Medulla oblongata (tissue), 1 donor: ENCODE data around the gene SPRYD3.
A peak's percentile ranks its signal among the peaks of the same experiment; 100 is the strongest.
"Not testable (repeated sequence)": the region's sequence is repeated elsewhere in the genome, so short reads cannot be mapped to it uniquely, and the experiment has no call there.

Source experiments
- DNase-seq: peaks from one replicate; pipeline ENCODE4 v3.0.0-alpha.2; 2015; ENCODE audit errors: extremely low spot score

Gene SPRYD3

DNA sequence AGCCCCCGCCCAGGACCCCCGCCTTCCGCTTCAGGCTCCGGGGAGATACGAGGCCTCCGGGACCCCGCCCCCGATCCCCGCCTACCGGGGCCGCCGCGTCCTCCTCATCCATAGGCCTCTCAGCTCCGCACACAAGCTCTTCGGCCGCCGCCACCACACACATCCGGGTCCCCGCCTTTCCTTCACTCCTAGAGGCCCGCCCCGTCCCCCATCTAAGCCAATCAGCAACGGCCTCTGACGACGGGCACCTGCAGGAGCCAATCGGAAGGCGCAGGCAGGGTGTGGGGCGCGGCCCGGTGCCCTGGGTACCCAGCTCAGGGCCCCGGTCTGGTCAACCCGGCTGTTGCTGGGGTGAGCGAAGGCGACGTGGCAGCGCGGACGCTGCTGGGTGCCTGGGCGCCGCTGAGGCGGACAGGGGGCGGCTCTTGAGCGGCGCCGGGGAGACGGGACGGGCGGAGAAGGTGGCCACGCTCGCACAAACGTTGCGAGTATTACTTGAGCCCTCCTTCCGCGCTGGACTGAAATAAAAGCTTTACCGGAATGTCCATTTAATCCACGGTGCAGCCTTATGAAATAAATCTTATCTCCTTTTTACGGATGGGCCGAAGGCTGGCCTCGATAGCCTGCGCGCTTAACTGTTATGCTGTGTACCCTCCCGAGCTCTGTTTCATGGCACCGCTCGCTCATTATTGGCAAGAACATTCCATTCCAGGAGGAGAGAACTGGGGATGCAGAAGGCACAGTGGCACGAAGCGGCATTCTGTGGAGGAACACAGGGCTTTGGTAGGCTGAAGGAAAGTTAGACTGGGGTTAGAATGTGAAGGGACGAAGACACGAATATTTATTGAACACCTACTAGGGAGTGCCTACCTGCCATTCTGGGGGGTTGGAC, at the start of gene SPRYD3:
SPRYD3 (minus strand) TSS at position 165 of the 892 bp plus-strand sequence; CDS start at position 108, 57 bp downstream.
- peak; percentile 98 for DNase-seq

DNA sequence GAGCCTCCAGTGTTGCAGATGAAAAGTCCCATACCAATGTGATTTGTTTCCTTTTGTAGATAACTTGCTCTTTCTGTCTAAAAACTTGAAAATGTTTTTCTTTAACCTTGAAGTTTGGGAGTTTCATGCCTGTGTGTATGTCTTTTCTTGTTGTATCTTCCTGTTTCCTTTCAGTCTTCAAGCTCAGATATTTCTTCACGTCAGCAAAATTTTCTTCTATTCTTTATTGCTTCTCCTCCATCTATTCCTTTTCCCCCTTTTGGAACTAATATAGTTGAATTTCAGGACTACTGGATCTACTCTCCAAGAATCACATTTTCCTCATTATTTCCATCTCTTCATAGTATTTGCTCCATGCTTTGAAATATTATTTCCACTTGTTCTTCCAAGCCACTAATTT, 48.0 kb upstream of the SPRYD3 start:
- DNase-seq: no peak

- no peak for DNase-seq
Observed at GRCh38 chr12:53124352-53124723, 45.1 kb upstream of the SPRYD3 start.

GRCh38 chr12:53123578-53124351, 44.6 kb upstream of the SPRYD3 start:
- no peak for DNase-seq

DNA sequence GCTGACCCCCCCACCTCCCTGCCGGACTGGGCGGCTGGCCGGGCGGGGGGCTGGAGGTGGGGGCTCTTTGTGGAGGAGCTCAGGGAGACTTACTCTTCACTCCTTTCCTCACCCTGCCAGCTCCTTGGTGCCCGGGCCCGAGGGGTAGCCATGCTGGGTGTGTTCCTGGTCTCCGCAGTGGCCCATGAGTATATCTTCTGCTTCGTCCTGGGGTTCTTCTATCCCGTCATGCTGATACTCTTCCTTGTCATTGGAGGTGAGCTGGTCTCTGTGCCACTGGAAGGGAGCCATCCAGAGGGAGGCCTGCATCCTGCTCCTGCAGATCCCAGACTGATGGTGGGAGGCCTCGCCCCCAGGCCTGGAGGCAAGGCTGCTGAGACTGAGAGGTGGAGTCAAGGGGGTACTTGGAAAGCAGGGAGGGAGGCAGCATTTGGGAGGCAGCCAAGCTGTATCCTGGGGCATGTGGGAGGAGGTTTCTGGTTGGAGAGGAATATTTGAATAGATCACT, 43.8 kb upstream of the SPRYD3 start:
- no peak for DNase-seq

- no peak for DNase-seq
Observed at GRCh38 chr12:53120685-53121525, 41.7 kb upstream of the SPRYD3 start.

DNA sequence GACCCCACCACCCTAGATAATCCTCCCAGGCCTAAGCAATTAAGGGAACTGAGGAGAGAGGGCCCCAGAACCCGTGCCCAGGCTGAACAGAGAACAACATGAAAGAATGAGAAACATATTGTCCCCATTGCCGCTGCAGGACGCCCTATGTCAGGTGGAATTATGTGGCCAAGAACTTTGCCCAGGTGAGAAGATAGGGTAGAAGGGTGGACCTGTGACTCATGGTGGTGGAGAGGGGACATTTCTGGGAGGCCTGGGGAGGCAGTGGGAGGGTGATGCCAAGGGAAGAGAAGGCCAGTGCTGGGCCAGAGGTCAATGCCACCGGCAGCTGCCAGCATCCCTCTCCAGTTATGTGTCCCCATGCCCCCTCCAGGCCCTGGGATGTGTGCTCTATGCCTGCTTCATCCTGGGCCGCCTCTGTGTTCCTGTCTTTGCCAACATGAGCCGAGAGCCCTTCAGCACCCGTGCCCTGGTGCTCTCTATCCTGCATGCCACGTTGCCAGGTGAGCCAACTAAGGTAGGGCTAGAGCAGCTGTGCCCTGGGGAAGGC, 39.6 kb upstream of the SPRYD3 start:
- no peak for DNase-seq

DNA sequence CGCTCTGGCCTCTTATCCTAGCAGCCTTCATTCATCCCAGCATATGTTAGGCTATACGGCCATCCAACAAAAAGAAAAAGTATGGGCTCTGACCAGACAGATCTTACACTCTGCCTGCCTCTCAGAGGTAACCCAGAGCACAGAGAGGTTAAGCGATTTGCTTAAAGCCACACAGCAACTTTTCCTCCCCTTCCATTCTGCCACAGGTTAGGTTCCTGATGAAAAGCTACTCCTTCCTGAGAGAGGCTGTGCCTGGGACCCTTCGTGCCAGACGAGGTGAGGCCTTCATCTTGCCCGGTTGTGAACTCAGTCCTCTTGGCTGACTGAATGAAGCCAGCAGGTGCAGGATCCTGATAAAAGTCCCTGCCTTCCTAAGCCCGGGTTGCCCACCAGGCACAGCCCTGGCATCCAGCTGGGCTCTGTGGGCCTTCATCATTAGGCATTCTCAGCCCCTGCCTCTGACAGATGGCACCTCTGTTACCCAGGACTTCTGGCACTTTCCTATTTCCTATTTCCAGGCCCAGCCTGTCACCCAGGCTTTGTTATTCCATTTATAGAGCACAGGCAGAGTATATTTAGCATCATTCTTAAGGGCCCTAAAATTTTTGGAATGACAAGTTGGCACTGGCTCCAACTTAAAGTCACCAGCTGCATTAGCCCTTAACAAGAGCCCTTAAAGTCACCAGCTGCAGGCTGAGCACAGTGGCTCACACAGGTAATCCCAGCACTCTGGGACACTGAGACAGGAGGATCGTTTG, 36.9 kb upstream of the SPRYD3 start:
- no peak for DNase-seq

- no peak for DNase-seq
Observed at GRCh38 chr12:53115112-53115890, 36.1 kb upstream of the SPRYD3 start.

DNA sequence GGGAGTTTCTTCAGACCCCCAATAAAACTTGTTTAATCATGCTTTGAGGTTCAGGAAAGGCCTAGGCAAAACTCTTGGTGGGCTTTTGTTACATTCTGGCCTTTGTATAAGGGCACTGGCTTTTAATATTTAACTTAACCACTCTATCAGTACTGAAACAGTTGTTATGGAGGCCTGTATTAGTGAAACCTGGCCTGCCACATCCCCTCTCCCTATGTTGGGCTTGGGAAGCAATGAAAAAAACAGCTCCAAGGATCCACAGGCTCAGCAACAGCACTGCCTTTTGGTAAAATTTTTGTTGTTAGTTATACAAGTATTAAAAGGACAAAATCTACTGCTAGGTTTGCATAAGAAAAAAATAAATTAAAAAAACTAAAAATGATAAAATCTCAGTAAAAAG, 34.8 kb upstream of the SPRYD3 start:
- no peak for DNase-seq

DNA sequence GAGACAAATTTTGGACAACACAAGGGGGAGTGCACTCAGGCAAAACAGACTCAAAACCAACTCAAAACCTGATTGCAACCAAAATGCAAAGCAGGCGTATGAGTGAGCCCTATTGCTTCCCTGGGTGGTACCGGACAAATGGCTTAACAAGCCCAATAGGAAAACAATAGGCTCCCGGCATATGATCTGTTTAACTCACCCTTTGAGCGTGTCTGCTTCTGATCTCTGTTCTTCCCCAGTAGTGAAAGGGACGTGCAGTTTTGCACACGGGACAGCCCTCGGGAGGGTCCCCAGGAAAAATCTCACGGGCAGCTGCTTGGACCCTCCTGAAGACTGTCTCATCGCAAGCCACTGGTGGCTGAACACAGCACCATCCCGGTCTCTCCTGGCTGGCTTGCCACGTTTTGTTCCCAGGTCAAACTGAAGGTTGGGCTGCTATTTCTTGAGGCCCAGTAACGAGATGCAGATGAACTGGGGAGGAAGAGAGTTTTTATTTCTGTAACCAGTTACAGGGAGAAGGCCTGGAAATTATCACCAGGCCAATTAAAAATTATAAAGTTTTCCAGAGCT, 34.0 kb upstream of the SPRYD3 start:
- DNase-seq: no peak

- DNase-seq: not testable (repeated sequence)
Observed at GRCh38 chr12:53112431-53112830, 33.2 kb upstream of the SPRYD3 start.

DNA sequence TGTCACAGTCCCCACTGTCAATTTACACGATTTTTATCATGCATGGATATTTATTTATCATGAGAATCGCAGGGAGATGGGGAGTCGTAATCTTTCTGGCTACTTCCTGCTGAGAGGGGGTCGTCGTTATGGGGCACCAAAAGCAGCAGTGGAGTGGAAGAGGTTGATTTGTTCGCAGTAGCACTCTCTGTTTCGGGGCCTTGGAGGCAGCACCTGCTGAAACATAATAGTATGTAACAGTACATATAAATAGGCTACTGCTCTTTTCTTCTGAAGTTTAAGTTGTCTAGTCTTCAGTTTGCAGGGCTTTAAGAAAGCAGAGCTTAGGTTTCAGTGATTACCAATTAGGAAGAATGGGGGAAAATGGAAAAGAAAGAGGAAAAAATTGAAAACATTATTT, 27.9 kb upstream of the SPRYD3 start:
- DNase-seq: no peak

DNA sequence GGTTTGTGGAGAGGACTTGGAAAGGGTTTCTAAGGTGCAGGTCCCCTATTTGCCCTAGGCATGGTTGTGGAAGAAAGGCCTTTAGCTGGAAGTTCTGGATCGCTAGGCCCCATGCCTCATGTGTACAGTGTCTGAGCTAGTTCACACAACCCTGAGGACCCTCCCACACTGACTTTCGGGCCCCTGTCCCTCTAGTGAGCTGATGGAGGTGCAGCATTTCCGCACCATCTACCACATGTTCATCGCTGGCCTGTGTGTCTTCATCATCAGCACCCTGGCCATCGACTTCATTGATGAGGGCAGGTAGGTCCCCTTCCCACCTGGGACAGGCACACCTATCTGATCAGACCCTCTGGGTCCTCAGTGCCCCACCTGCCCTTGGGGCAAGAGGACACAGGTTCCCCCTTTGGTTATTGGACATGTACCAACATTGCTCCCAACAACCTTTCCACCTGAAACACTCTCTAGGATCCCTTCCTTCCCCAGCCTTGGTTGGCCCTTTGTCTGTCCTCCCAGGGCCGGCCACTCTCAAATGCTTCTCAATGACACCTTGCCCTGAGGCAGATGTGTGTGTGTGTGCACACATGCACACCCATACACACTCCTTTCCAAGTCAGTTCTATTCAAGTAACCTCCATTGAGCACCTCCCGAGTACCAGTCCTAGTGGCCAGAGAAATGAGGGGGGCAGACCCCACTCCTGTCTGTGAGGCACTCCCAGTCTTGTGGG, 26.7 kb upstream of the SPRYD3 start:
- no peak for DNase-seq

DNA sequence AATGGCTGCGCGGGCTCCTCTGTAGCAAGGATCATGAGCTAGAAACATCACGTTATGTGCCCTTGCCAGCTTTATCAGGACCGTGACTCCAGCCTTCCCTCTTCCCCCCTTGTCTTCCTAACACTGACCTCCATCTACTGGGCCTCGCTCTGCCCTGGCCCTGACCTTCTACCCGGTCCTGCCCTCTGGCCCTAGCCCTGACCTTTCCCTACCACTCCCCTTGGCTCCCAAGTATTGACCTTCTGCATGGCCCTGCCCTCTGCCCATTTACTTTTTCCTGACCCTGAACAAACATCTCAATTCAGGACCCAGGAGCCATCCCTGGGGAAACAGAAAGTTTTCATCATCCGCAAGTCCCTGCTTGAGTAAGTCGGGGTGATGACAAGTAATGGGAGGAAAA, 26.1 kb upstream of the SPRYD3 start:
- no peak for DNase-seq

DNA sequence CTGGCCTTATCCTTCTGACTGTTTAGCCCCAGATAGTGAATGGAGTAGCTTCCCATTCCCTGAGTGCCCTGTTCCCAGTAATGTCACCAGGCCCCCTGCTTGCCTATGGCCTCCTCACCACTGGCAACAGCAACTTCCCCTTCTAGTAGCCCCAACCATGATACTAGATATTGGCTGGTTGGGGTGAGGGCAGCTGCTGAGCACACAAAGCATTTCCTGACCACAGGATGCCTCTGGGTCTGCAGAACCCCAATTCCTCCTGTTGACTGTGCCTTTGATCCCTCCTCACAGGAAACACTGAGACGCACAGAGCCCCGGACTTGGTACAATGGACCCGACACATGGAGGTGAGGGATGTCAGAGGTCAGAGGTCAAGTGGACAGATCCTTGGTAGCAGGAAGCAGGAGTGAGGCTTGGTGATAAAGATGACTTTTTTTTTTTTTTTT, 24.7 kb upstream of the SPRYD3 start:
- no peak for DNase-seq

- DNase-seq: no peak
Observed at GRCh38 chr12:53102883-53103807, 24.0 kb upstream of the SPRYD3 start, which contains the start of gene SOAT2. TSS of gene SOAT2 (plus strand) at chr12:53103486. CDS start at chr12:53103578, 92 bp downstream.
